IPS-NIHi7 (cell line): Measurements from ENCODE around the gene FBXL16.
"Not testable (repeated sequence)": the region's sequence is repeated elsewhere in the genome, so short reads cannot be mapped to it uniquely, and the experiment has no call there.

Source experiments
- DNase-seq: peaks from one replicate; pipeline ENCODE4 v3.0.0; 2012; ENCODE audit warnings: mixed read lengths; ENCODE audit errors: extremely low spot score

FBXL16 gene

GRCh38 chr16:723695-724094, 18.1 kb upstream of the FBXL16 start:
- DNase-seq, result no peak

- no peak for DNase-seq
Observed at GRCh38 chr16:722835-723633, 17.4 kb upstream of the FBXL16 start.

GRCh38 chr16:721765-722540, 16.4 kb upstream of the FBXL16 start:
- DNase-seq, result no peak

GRCh38 chr16:720990-721764, 15.6 kb upstream of the FBXL16 start, which contains the start of gene ANTKMT:
Gene ANTKMT (plus strand): TSS chr16:721146. CDS start chr16:721275, 129 bp downstream.
- peak; percentile 92 for DNase-seq

GRCh38 chr16:720447-720989, 14.9 kb upstream of the FBXL16 start:
- peak; percentile 69 for DNase-seq

GRCh38 chr16:719815-720446, 14.3 kb upstream of the FBXL16 start:
- no peak for DNase-seq

- no peak for DNase-seq
Observed at GRCh38 chr16:718922-719321, 13.3 kb upstream of the FBXL16 start.

- no peak for DNase-seq
Observed at GRCh38 chr16:718389-718788, 12.8 kb upstream of the FBXL16 start.

- no peak for DNase-seq
Observed at GRCh38 chr16:717450-718245, 12.0 kb upstream of the FBXL16 start.

GRCh38 chr16:716768-717325, 11.2 kb upstream of the FBXL16 start:
- DNase-seq, result no peak

GRCh38 chr16:716200-716568, 10.6 kb upstream of the FBXL16 start:
- no peak for DNase-seq

- DNase-seq, result no peak
Observed at GRCh38 chr16:715477-716199, 10.0 kb upstream of the FBXL16 start.

- peak; percentile 90 for DNase-seq
Observed at GRCh38 chr16:714558-715476, 9.2 kb upstream of the FBXL16 start, which contains the start of gene METRN. Gene METRN (plus strand): TSS chr16:715118. CDS start chr16:715290, 172 bp downstream.

GRCh38 chr16:714079-714478, 8.5 kb upstream of the FBXL16 start:
- no peak for DNase-seq

- not testable (repeated sequence) for DNase-seq
Observed at GRCh38 chr16:712740-713250, 7.2 kb upstream of the FBXL16 start.

GRCh38 chr16:711548-712320, 6.1 kb upstream of the FBXL16 start:
- peak; percentile 92 for DNase-seq

- no peak for DNase-seq
Observed at GRCh38 chr16:711084-711483, 5.5 kb upstream of the FBXL16 start.
